ENCODE measurements around the gene CCDC12. TPM values are rescaled to one million over a fixed set of nuclear protein-coding genes. Genes with fewer than 3 reads are reported as not detected.

CCDC12 gene
- total and polyA plus RNA-seq, 9 of the 15 experiments (the other 6 are each of a cell fraction or from before 2014, with no cell fraction given): 8.9 to 201 (median 86.9) TPM

- TF ChIP-seq TAF9B (IDR thresholded peaks at IDR 0.05; ENCODE audit: partially characterized antibody): no peak
- TF ChIP-seq CCAR2 (IDR thresholded peaks at IDR 0.05; ENCODE audit: low read depth, low read length): no peak
- TF ChIP-seq FOXJ2 (tag; IDR thresholded peaks at IDR 0.05): no peak
- TF ChIP-seq ZSCAN29 (IDR thresholded peaks at IDR 0.05): no peak
- no peak for TF ChIP-seq FIP1L1 (IDR thresholded peaks at IDR 0.05; ENCODE audit: low read depth, low read length, poor library complexity, severe bottlenecking)
- TF ChIP-seq, protein P1, sequence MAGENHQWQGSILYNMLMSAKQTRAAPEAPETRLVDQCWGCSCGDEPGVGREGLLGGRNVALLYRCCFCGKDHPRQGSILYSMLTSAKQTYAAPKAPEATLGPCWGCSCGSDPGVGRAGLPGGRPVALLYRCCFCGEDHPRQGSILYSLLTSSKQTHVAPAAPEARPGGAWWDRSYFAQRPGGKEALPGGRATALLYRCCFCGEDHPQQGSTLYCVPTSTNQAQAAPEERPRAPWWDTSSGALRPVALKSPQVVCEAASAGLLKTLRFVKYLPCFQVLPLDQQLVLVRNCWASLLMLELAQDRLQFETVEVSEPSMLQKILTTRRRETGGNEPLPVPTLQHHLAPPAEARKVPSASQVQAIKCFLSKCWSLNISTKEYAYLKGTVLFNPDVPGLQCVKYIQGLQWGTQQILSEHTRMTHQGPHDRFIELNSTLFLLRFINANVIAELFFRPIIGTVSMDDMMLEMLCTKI (IDR thresholded peaks at IDR 0.05; ENCODE audit: partially characterized antibody): no peak
- TF ChIP-seq PBX2 (CRISPR knock-in tag; IDR thresholded peaks at IDR 0.05; ENCODE audit: low read depth): peak; percentile 41; the same call in 1 of the 2 replicates
- TF ChIP-seq PBX2 (tag; conservative IDR thresholded peaks at IDR 0.05; ENCODE audit: low read depth): peak; percentile 29; the same call in 1 of the 2 replicates
- no peak for TF ChIP-seq WHSC1 (IDR thresholded peaks at IDR 0.05; ENCODE audit: low read length)
- peak; percentile 41; the same call in 1 of the 2 replicates for TF ChIP-seq EP300 (IDR thresholded peaks at IDR 0.05; ENCODE audit: low read length)
- TF ChIP-seq JUN (IDR thresholded peaks at IDR 0.05; ENCODE audit: borderline replicate concordance, low read depth, low read length): no peak
- no peak for TF ChIP-seq JUN (CRISPR knock-in tag; IDR thresholded peaks at IDR 0.05; ENCODE audit: borderline replicate concordance)
- TF ChIP-seq MBD2 (IDR thresholded peaks at IDR 0.05; ENCODE audit: borderline replicate concordance, low read depth): no peak
- TF ChIP-seq THAP7 (CRISPR knock-in tag; IDR thresholded peaks at IDR 0.05): no peak
- no peak for TF ChIP-seq ZNF407 (IDR thresholded peaks at IDR 0.05; ENCODE audit: low read depth)
These were observed 27.5 kb downstream of the CCDC12 start (continued) for GRCh38 chr3:46948830-46949671.
